Psoas muscle (tissue), 8 donors: Measurements from ENCODE around the gene PPP1R13L. TPM values are rescaled to one million over a fixed set of nuclear protein-coding genes. Genes with fewer than 3 reads are reported as not detected.
"Not testable (repeated sequence)": the region's sequence is repeated elsewhere in the genome, so short reads cannot be mapped to it uniquely, and the experiment has no call there.

Experiments
- ATAC-seq, 4 donors: fragments of 200-7000 bp; cut with Tn5 transposase; one replicate each; pipeline ENCODE4 v1.9.1; 2020; ENCODE audit warnings: moderate library complexity in 3 of 4, mild to moderate bottlenecking in 2 of 4
- DNase-seq, 2 donors: peaks; one replicate each; pipeline ENCODE4 v3.0.0-alpha.2; 2020
- H3K27ac ChIP-seq: fragments of 200-600 bp; one replicate; pipeline ENCODE4 v1.8.0; 2022
- H3K27me3 ChIP-seq, 3 donors: fragments of 200-600 bp in 1 of 3; one replicate each; pipeline versions ENCODE4 v1.6.1 to v1.8.0; 2013 to 2022; ENCODE audit warnings: low read length in 2 of 3, mild to moderate bottlenecking in 2 of 3, moderate library complexity in 1 of 3; ENCODE audit not compliant: insufficient read depth in 3 of 3
- H3K36me3 ChIP-seq, 2 donors: fragments of 200-600 bp in 1 of 2; one replicate each; pipeline versions ENCODE4 v1.6.1 to v1.8.0; 2013 to 2022; ENCODE audit warnings: low read depth in 1 of 2, mild to moderate bottlenecking in 1 of 2, moderate library complexity in 1 of 2; ENCODE audit not compliant: insufficient read depth in 1 of 2
- H3K4me1 ChIP-seq: fragments of 200-600 bp; one replicate; pipeline ENCODE4 v1.8.0; 2022
- H3K4me3 ChIP-seq: fragments of 200-600 bp; one replicate; pipeline ENCODE4 v1.8.0; 2022; ENCODE audit warnings: mild to moderate bottlenecking
- H3K9me3 ChIP-seq: fragments of 200-600 bp; one replicate; pipeline ENCODE4 v1.8.0; 2022
- WGBS, 3 donors: extraction: QIAGEN DNeasy Blood & Tissue Kit; methylation state at CpG; one replicate each; pipeline versions ENCODE4 v1.1.6 to v1.1.7; 2013; 5-methylcytosine and 5-hydroxymethylcytosine counted together
- intact Hi-C, 2 donors: fragments of 100-400 bp; cut with DNase I; formaldehyde crosslinking; loops; one replicate each; pipeline versions ENCODE4 v1.11.0 to v1.14.2; 2022
- polyA plus RNA-seq, 3 donors: library from polyadenylated mRNA; stranded (reverse); fragments of 200-250 nt; gene quantifications; one replicate each; pipeline ENCODE4 v1.2.3, GENCODE V29; 2013
- total RNA-seq, 4 donors: library from RNA; stranded (reverse); fragmentation: NEBNext Ultra II Directional in 2 of 4; extraction: Animal tissue kit (Norgen Biotek cat#: 25700) in 2 of 4; gene quantifications; one replicate each; pipeline versions ENCODE4 v1.2.1 to v1.2.4, GENCODE V29; 2021 to 2023
- TF ChIP-seq, protein P1 (sequence below): fragments of 200-600 bp; IDR thresholded peaks from one replicate; pipeline ENCODE4 v1.8.0; 2022; ENCODE audit warnings: antibody characterized with exemption
- donor health status: healthy with polysubstance abuse.
- donor health status: DM: no; HTN: no; CAD: no; lungs with moderate emphysema.
- donor health status: Bipolar disorder and iron deficiency.
- donor health status: healthy.
- donor health status: DM: yes; HTN: yes; CAD: no.
- donor health status: DM: no; HTN: no; CAD: no.
- donor health status: DM: no; HTN: no; CAD: no.
- donor health status: DM: yes; HTN: yes; CAD: no.

The PPP1R13L gene
- total and polyA plus RNA-seq, 7 donors, result 1.8 to 21.4 (median 4.8) TPM

GRCh38 chr19:45437328-45437727 is 32.5 kb upstream of the PPP1R13L start:
- H3K4me3 ChIP-seq, result no peak overlapping the region
- no peaks in the 10 kb centered on the region for H3K36me3 ChIP-seq
- TF ChIP-seq, protein P1, sequence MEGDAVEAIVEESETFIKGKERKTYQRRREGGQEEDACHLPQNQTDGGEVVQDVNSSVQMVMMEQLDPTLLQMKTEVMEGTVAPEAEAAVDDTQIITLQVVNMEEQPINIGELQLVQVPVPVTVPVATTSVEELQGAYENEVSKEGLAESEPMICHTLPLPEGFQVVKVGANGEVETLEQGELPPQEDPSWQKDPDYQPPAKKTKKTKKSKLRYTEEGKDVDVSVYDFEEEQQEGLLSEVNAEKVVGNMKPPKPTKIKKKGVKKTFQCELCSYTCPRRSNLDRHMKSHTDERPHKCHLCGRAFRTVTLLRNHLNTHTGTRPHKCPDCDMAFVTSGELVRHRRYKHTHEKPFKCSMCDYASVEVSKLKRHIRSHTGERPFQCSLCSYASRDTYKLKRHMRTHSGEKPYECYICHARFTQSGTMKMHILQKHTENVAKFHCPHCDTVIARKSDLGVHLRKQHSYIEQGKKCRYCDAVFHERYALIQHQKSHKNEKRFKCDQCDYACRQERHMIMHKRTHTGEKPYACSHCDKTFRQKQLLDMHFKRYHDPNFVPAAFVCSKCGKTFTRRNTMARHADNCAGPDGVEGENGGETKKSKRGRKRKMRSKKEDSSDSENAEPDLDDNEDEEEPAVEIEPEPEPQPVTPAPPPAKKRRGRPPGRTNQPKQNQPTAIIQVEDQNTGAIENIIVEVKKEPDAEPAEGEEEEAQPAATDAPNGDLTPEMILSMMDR, result no peak
- WGBS, 3 donors, result 89 to 93% (median 90%) methylated on average over 3 of the region's 3 CpGs
- ATAC-seq (no peak), DNase-seq (no peak)
- H3K9me3 ChIP-seq, result no peaks in the 10 kb centered on the region
- intact Hi-C loops, result loop anchor here in 1 of 2 donors (5.0 kb wide), 1 partner anchor 205 kb away; no protein-coding TSS in a partner anchor
- H3K27ac ChIP-seq, result no peak overlapping the region
- H3K4me1 ChIP-seq, result peaks cover 7% of the 10 kb centered on the region
- no peaks in the 10 kb centered on the region for H3K27me3 ChIP-seq

GRCh38 chr19:45432543-45432942 is 27.7 kb upstream of the PPP1R13L start:
- H3K27ac ChIP-seq, H3K4me3 ChIP-seq, H3K27me3 ChIP-seq, H3K9me3 ChIP-seq, DNase-seq, H3K36me3 ChIP-seq, intact Hi-C loops, ATAC-seq: not testable (repeated sequence)
- H3K4me1 ChIP-seq, result peaks cover 14% of the 10 kb centered on the region
- WGBS, 3 donors, result 87 to 95% (median 92%) methylated on average over 8 of the region's 8 CpGs

- H3K9me3 ChIP-seq, ATAC-seq, H3K27ac ChIP-seq, intact Hi-C loops, H3K36me3 ChIP-seq, H3K4me3 ChIP-seq, DNase-seq, H3K27me3 ChIP-seq: not testable (repeated sequence)
- H3K4me1 ChIP-seq, result peaks cover 14% of the 10 kb centered on the region
- 56 to 69% (median 57%) methylated on average over 9 of the region's 9 CpGs for WGBS, 3 donors
Measured at GRCh38 chr19:45431008-45431407, 26.1 kb upstream of the PPP1R13L start.

DNA sequence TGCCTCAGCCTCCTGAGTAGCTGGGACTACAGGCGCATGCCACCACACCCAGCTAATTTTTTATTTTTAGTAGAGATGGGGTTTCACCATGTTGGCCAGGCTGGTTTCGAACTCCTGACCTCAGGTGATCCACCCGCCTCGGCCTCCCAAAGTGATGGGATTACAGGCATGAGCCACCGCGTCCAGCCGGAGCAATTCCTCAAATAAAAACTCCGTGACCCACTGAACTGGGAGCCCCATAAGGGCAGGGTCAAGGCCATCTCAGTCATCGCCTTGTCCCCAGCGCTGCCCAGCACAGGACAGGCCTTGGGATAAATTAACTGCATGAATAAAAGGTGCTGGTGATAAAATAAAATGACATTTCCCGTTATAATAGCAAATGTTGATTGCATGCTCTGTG is 25.0 kb upstream of the PPP1R13L start:
- 30 to 45% (median 39%) methylated on average over 11 of the region's 11 CpGs for whole genome bisulfite sequencing, 3 donors
- H3K27ac ChIP-seq, result peak overlapping the region; percentile 94
- H3K27me3 ChIP-seq, H3K36me3 ChIP-seq, intact Hi-C loops, H3K9me3 ChIP-seq, DNase-seq, ATAC-seq, H3K4me3 ChIP-seq: not testable (repeated sequence)
- peaks cover 15% of the 10 kb centered on the region for H3K4me1 ChIP-seq

DNA sequence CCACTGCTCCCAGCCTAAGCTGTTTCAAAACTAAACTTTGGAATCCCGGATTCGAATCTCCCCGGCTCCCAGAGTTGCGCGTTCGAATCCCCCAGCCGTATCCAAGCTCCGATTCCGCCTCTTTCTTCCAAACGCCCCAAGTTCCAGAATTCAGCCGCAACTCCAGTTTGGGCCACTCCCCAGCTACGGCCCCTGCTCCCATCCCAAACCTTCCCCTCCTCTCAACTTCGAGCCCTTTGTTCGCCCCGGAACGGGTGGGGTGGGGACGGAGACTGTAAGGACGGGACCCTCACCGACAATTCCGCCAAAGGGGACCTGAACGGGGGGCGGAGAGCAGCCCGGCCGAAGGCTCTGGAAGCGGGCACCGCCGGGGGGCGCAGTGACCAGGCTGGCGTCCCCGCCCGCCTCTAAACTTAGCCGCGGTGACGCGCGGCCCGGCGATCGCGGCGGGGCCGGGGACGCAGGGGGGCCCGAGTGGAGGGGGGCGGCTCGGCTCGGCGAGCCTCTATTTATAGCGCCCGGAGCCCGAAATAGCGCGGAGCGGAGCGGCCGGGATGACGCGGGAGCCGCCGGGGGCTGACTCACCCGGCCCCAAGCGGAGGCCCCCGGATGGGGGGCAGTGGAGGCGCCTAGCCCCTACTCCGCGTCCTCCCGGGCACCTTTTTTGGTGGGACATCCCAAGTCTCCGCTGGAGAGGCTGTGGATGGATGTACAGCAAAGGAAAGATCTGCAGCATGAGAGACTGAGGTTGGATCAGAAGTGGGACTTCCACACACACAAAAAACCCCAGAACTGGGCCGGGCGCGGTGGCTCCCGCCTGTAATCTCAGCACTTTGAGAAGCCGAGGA is 23.7 kb upstream of the PPP1R13L start:
- Histone ChIP-seq H3K4me1 (peaks cover 25% of the 10 kb centered on the region), H3K27me3 (no peaks in the 10 kb centered on the region)
- 1 to 2% (median 2%) methylated on average over 63 to 73 of the region's 73 CpGs for WGBS, 3 donors

More for the DNA sequence above, 23.7 kb upstream of the PPP1R13L start:
- intact Hi-C loops, result no loop called here
- Histone ChIP-seq H3K36me3 (no peaks in the 10 kb centered on the region), H3K27ac (peak overlapping the region; percentile 94), H3K9me3 (no peaks in the 10 kb centered on the region), H3K4me3 (peak overlapping the region; percentile 69)
- TF ChIP-seq, protein P1, result peak; percentile 50
- ATAC-seq (peak; percentile 77 to 82 (median 79)), DNase-seq (peak; percentile 78 to 92)
